K562 (cell line): ENCODE results near the gene LAPTM5. TPM values are rescaled to one million over a fixed set of nuclear protein-coding genes. Genes with fewer than 3 reads are reported as not detected.
A peak's percentile ranks its signal among the peaks of the same experiment; 100 is the strongest.

Source experiments
- CHD1 ChIP-seq: fragments of 200-600 bp; sonication (generic); IDR thresholded peaks from one replicate; pipeline ENCODE4 v1.6.1; 2012; ENCODE audit warnings: mild to moderate bottlenecking, moderate library complexity, low read length, inconsistent platforms
- GTF2A2 ChIP-seq: IDR thresholded peaks from 2 replicates; pipeline ENCODE4 v1.6.1; 2016; ENCODE audit warnings: mild to moderate bottlenecking, missing genetic modification characterization, missing compliant biosample characterization
- JUN ChIP-seq, 2 experiments: sonication (generic) in 1 of 2; formaldehyde crosslinking in 1 of 2; IDR thresholded peaks; 2 replicates each; pipeline versions ENCODE4 v1.6.1 to v1.8.0; 2012 to 2022; ENCODE audit warnings: borderline replicate concordance in 2 of 2, mild to moderate bottlenecking in 2 of 2, improper control_type of control experiment in 1 of 2, low read depth in 1 of 2, low read length in 1 of 2, missing genetic modification reagents in 1 of 2
- KLF1 ChIP-seq: fragments of 450-650 bp; IDR thresholded peaks from 2 replicates; pipeline ENCODE4 v1.6.1; 2016; ENCODE audit warnings: missing genetic modification characterization, missing compliant biosample characterization
- MCM7 ChIP-seq, 2 experiments: fragments of 450-650 bp; IDR thresholded peaks; 2 replicates each; pipeline ENCODE4 v1.6.1; 2016 to 2018
- MTA1 ChIP-seq: fragments of 450-650 bp; IDR thresholded peaks from 2 replicates; pipeline ENCODE4 v1.6.1; 2017; ENCODE audit warnings: borderline replicate concordance
- NCOR1 ChIP-seq: fragments of 450-650 bp; IDR thresholded peaks from 2 replicates; pipeline ENCODE4 v1.6.1; 2016; ENCODE audit warnings: mild to moderate bottlenecking, moderate library complexity
- RBFOX2 ChIP-seq: fragments of 200-400 bp; formaldehyde crosslinking; IDR thresholded peaks from 2 replicates; pipeline ENCODE4 v1.6.1; 2017; ENCODE audit warnings: low read depth, mild to moderate bottlenecking, low read length, moderate library complexity
- SMAD4 ChIP-seq: fragments of 250-450 bp; sonication (Bioruptor Pico); conservative IDR thresholded peaks from 2 replicates; pipeline ENCODE4 v1.8.0; 2021; ENCODE audit warnings: inconsistent platforms, mild to moderate bottlenecking, moderate library complexity
- STAT5A ChIP-seq: IDR thresholded peaks from 2 replicates; pipeline ENCODE4 v1.6.1; 2012; ENCODE audit warnings: low read length, inconsistent platforms, borderline replicate concordance
- TBP ChIP-seq: optimal IDR thresholded peaks from 2 replicates; pipeline ENCODE3; 2011; ENCODE audit warnings: low read depth, low read length, improper control_type of control experiment
- TGIF2 ChIP-seq: sonication (generic); formaldehyde crosslinking; IDR thresholded peaks from 2 replicates; pipeline ENCODE4 v1.8.1; 2022; ENCODE audit warnings: mild to moderate bottlenecking, missing genetic modification reagents, moderate library complexity
- ZKSCAN1 ChIP-seq: fragments of 150-350 bp; IDR thresholded peaks from 2 replicates; pipeline ENCODE4 v1.6.1; 2016; ENCODE audit warnings: low read depth, low read length
- ZNF3 ChIP-seq: fragments of 250-450 bp; sonication (Bioruptor Pico); IDR thresholded peaks from 2 replicates; pipeline ENCODE4 v1.5.0; 2021; ENCODE audit warnings: mild to moderate bottlenecking, moderate library complexity
- ZNF354B ChIP-seq: fragments of 250-450 bp; sonication (Bioruptor Pico); IDR thresholded peaks from 2 replicates; pipeline ENCODE4 v1.4.0; 2020
- ZNF717 ChIP-seq: fragments of 250-450 bp; sonication (Bioruptor Pico); IDR thresholded peaks from 2 replicates; pipeline ENCODE4 v1.5.0; 2021
- polyA plus RNA-seq, 8 experiments: library from polyadenylated mRNA; depleted of rRNA in 4 of 8; stranded (reverse) in 5 of 8; unstranded in 3 of 8; fragments of >200 nt; fragmentation: Nextera tagmentation in 2 of 8; fragmentation: Illumina TruSeq in 1 of 8; extraction: Ambion mirVana in 2 of 8; extraction: Trizol in 1 of 8; gene quantifications; 2 replicates each; pipeline versions ENCODE4 v1.2.1 to v1.2.3, GENCODE V29; 2011 to 2014; ENCODE audit warnings: inconsistent platforms in 1 of 8, missing spikeins in 1 of 8
- total RNA-seq, 7 experiments: library from RNA; depleted of rRNA in 6 of 7; stranded (reverse); fragments of >200 nt in 6 of 7; fragmentation: Illumina TruSeq in 2 of 7; extraction: Trizol in 2 of 7; gene quantifications; 2 replicates each; pipeline versions ENCODE4 v1.2.1 to v1.2.3, GENCODE V29; 2011 to 2021; ENCODE audit warnings: low replicate concordance in 1 of 7
- TF ChIP-seq, protein P1 (sequence below): fragments of 250-450 bp; sonication (Bioruptor Pico); IDR thresholded peaks from 2 replicates; pipeline ENCODE4 v1.5.0; 2020; ENCODE audit warnings: mild to moderate bottlenecking
- TF ChIP-seq, protein P2 (sequence below): sonication (generic); formaldehyde crosslinking; IDR thresholded peaks from 2 replicates; pipeline ENCODE4 v1.8.1; 2023; ENCODE audit warnings: missing genetic modification reagents, mild to moderate bottlenecking, borderline replicate concordance
- TF ChIP-seq, protein P3 (sequence below): sonication (generic); formaldehyde crosslinking; IDR thresholded peaks from 2 replicates; pipeline ENCODE4 v1.4.0; 2020; ENCODE audit warnings: mild to moderate bottlenecking, missing genetic modification reagents
- TF ChIP-seq, protein P4 (sequence below), 2 experiments: IDR thresholded peaks; 2 replicates each; pipeline ENCODE4 v1.6.1; 2012; ENCODE audit warnings: improper control_type of control experiment in 2 of 2, low read depth in 2 of 2, low read length in 2 of 2, borderline replicate concordance in 1 of 2

Gene LAPTM5
- total and polyA plus RNA-seq, 9 of the 15 experiments (the other 6 are each of a cell fraction or from before 2014, with no cell fraction given) = 2.4 to 47.3 (median 20.3) TPM

DNA sequence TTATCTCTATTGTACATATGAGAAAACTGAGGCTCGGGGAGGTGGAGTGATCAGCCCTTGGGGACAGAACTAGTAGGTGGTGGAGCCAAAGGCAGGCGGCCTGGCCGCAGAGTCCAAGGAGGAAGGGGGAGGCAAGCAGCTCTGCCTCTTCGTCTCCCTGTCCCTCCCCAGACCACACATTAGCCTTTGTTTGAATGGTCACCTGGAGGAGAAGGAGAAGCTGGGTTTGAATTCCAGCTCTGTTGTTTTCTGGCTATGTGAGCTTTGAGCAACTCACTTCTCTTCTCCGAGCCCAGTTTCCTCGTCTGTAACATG lies 21.4 kb upstream of the LAPTM5 start (continued):
- TF ChIP-seq, protein P1, sequence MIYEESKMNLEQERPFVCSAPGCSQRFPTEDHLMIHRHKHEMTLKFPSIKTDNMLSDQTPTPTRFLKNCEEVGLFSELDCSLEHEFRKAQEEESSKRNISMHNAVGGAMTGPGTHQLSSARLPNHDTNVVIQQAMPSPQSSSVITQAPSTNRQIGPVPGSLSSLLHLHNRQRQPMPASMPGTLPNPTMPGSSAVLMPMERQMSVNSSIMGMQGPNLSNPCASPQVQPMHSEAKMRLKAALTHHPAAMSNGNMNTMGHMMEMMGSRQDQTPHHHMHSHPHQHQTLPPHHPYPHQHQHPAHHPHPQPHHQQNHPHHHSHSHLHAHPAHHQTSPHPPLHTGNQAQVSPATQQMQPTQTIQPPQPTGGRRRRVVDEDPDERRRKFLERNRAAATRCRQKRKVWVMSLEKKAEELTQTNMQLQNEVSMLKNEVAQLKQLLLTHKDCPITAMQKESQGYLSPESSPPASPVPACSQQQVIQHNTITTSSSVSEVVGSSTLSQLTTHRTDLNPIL (CRISPR knock-in tag) = peak; percentile 66; the same call in 1 of the 2 replicates
- no peak for TF ChIP-seq SMAD4 (CRISPR knock-in tag)
- peak; percentile 79 for TF ChIP-seq CHD1
- TF ChIP-seq STAT5A = no peak
- no peak for TF ChIP-seq TBP
- no peak for TF ChIP-seq TGIF2 (CRISPR knock-in tag)
- peak; percentile 64 for TF ChIP-seq RBFOX2
- no peak for TF ChIP-seq KLF1 (tag)
- TF ChIP-seq GTF2A2 (tag) = no peak
- no peak for TF ChIP-seq NCOR1
- TF ChIP-seq, protein P2, sequence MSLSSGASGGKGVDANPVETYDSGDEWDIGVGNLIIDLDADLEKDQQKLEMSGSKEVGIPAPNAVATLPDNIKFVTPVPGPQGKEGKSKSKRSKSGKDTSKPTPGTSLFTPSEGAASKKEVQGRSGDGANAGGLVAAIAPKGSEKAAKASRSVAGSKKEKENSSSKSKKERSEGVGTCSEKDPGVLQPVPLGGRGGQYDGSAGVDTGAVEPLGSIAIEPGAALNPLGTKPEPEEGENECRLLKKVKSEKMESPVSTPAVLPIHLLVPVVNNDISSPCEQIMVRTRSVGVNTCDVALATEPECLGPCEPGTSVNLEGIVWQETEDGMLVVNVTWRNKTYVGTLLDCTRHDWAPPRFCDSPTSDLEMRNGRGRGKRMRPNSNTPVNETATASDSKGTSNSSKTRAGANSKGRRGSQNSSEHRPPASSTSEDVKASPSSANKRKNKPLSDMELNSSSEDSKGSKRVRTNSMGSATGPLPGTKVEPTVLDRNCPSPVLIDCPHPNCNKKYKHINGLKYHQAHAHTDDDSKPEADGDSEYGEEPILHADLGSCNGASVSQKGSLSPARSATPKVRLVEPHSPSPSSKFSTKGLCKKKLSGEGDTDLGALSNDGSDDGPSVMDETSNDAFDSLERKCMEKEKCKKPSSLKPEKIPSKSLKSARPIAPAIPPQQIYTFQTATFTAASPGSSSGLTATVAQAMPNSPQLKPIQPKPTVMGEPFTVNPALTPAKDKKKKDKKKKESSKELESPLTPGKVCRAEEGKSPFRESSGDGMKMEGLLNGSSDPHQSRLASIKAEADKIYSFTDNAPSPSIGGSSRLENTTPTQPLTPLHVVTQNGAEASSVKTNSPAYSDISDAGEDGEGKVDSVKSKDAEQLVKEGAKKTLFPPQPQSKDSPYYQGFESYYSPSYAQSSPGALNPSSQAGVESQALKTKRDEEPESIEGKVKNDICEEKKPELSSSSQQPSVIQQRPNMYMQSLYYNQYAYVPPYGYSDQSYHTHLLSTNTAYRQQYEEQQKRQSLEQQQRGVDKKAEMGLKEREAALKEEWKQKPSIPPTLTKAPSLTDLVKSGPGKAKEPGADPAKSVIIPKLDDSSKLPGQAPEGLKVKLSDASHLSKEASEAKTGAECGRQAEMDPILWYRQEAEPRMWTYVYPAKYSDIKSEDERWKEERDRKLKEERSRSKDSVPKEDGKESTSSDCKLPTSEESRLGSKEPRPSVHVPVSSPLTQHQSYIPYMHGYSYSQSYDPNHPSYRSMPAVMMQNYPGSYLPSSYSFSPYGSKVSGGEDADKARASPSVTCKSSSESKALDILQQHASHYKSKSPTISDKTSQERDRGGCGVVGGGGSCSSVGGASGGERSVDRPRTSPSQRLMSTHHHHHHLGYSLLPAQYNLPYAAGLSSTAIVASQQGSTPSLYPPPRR = no peak
- TF ChIP-seq ZNF3 (CRISPR knock-in tag) = peak; percentile 68; the same call in 1 of the 2 replicates
- TF ChIP-seq, protein P3, sequence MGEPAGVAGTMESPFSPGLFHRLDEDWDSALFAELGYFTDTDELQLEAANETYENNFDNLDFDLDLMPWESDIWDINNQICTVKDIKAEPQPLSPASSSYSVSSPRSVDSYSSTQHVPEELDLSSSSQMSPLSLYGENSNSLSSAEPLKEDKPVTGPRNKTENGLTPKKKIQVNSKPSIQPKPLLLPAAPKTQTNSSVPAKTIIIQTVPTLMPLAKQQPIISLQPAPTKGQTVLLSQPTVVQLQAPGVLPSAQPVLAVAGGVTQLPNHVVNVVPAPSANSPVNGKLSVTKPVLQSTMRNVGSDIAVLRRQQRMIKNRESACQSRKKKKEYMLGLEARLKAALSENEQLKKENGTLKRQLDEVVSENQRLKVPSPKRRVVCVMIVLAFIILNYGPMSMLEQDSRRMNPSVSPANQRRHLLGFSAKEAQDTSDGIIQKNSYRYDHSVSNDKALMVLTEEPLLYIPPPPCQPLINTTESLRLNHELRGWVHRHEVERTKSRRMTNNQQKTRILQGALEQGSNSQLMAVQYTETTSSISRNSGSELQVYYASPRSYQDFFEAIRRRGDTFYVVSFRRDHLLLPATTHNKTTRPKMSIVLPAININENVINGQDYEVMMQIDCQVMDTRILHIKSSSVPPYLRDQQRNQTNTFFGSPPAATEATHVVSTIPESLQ (CRISPR knock-in tag) = no peak; the same call in 1 of the 2 replicates
- no peak for TF ChIP-seq JUN (IDR thresholded peaks at IDR 0.05; ENCODE audit: borderline replicate concordance, low read depth, low read length)
- no peak for TF ChIP-seq JUN (CRISPR knock-in tag; IDR thresholded peaks at IDR 0.05; ENCODE audit: borderline replicate concordance)
- TF ChIP-seq ZNF717 (CRISPR knock-in tag) = no peak; the same call in 1 of the 2 replicates
- no peak for TF ChIP-seq MCM7 (IDR thresholded peaks at IDR 0.05)
- TF ChIP-seq ZNF354B (CRISPR knock-in tag) = no peak
- TF ChIP-seq, protein P4, sequence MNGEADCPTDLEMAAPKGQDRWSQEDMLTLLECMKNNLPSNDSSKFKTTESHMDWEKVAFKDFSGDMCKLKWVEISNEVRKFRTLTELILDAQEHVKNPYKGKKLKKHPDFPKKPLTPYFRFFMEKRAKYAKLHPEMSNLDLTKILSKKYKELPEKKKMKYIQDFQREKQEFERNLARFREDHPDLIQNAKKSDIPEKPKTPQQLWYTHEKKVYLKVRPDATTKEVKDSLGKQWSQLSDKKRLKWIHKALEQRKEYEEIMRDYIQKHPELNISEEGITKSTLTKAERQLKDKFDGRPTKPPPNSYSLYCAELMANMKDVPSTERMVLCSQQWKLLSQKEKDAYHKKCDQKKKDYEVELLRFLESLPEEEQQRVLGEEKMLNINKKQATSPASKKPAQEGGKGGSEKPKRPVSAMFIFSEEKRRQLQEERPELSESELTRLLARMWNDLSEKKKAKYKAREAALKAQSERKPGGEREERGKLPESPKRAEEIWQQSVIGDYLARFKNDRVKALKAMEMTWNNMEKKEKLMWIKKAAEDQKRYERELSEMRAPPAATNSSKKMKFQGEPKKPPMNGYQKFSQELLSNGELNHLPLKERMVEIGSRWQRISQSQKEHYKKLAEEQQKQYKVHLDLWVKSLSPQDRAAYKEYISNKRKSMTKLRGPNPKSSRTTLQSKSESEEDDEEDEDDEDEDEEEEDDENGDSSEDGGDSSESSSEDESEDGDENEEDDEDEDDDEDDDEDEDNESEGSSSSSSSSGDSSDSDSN (IDR thresholded peaks at IDR 0.05; ENCODE audit: borderline replicate concordance in 1 of 2, low read depth in 2 of 2, low read length in 2 of 2) = no peak
- no peak for TF ChIP-seq ZKSCAN1
- TF ChIP-seq MTA1 = no peak
